Measurements from ENCODE around the gene FGD4.

- TF ChIP-seq CTCF (IDR thresholded peaks at IDR 0.05; ENCODE audit: borderline replicate concordance, extremely low read depth, low read length, poor library complexity, severe bottlenecking), result no peak
- no peak for TF ChIP-seq EZH2 (IDR thresholded peaks at IDR 0.05; ENCODE audit: borderline replicate concordance, low read depth, low read length, severe bottlenecking)
These were observed 195.9 kb downstream of the FGD4 start for GRCh38 chr12:32595251-32595650.
